ENCODE measurements around the gene PARD6B.

DNA sequence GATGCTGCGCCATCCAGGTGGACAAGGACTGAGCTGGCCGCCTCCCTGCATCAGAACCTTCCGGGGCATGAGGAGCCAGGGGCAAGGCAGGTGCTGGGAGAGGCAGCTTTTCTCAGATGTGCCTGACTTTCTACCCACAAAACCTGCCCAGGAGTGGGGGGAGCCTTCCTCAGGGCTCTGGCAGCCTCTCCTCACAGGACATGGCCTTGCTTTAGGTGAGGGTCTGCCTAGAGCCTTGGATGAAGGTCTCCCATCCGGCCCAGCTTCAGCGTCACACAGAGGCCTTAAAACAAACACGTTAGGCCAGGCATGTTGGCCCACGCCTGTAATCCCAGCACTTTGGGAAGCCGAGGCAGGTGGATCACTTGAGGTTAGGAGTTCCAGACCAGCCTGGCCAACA lies 70.9 kb downstream of the PARD6B start:
- TF ChIP-seq POLR2A (IDR thresholded peaks at IDR 0.05), result no peak
- TF ChIP-seq, protein P1, sequence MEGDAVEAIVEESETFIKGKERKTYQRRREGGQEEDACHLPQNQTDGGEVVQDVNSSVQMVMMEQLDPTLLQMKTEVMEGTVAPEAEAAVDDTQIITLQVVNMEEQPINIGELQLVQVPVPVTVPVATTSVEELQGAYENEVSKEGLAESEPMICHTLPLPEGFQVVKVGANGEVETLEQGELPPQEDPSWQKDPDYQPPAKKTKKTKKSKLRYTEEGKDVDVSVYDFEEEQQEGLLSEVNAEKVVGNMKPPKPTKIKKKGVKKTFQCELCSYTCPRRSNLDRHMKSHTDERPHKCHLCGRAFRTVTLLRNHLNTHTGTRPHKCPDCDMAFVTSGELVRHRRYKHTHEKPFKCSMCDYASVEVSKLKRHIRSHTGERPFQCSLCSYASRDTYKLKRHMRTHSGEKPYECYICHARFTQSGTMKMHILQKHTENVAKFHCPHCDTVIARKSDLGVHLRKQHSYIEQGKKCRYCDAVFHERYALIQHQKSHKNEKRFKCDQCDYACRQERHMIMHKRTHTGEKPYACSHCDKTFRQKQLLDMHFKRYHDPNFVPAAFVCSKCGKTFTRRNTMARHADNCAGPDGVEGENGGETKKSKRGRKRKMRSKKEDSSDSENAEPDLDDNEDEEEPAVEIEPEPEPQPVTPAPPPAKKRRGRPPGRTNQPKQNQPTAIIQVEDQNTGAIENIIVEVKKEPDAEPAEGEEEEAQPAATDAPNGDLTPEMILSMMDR (IDR thresholded peaks at IDR 0.05), result no peak
- no peak for TF ChIP-seq EP300 (IDR thresholded peaks at IDR 0.05)
- TF ChIP-seq POLR2AphosphoS5 (IDR thresholded peaks at IDR 0.05), result no peak
